Mammary epithelial cell (primary cell): ENCODE results near the gene COL4A6.

Experiments
- CTCF ChIP-seq, 2 donors: IDR thresholded peaks in 1 of 2; conservative IDR thresholded peaks in 1 of 2; 2 replicates each; pipeline ENCODE4 v1.5.1; 2011 to 2012; ENCODE audit warnings: inconsistent platforms in 2 of 2, low read length in 2 of 2, mild to moderate bottlenecking in 2 of 2, control low read depth in 1 of 2, low read depth in 1 of 2; ENCODE audit not compliant: insufficient read depth in 1 of 2; ENCODE audit errors: extremely low read depth in 1 of 2
- EZH2 ChIP-seq: IDR thresholded peaks from 2 replicates; pipeline ENCODE4 v1.6.1; 2012; ENCODE audit warnings: low read length, inconsistent platforms, borderline replicate concordance

- no peak for TF ChIP-seq CTCF (conservative IDR thresholded peaks at IDR 0.05 in 1 of 2, IDR thresholded peaks at IDR 0.05 in 1 of 2; ENCODE audit: extremely low read depth in 1 of 2, insufficient read depth in 1 of 2, low read depth in 1 of 2, low read length in 2 of 2)
- TF ChIP-seq EZH2: no peak
These were observed 323.7 kb downstream of the COL4A6 start for GRCh38 chrX:108114541-108114940.
